ENCODE measurements around the gene PCED1B. TPM values are rescaled to one million over a fixed set of nuclear protein-coding genes. Genes with fewer than 3 reads are reported as not detected.

The PCED1B gene
- total RNA-seq, 1 experiment from 2014 or later = 0.86 TPM

GRCh38 chr12:47244835-47245234, 165.4 kb downstream of the PCED1B start:
- no peak for ATAC-seq
- TF ChIP-seq POLR2A (IDR thresholded peaks at IDR 0.05; ENCODE audit: borderline replicate concordance, extremely low read depth, insufficient read depth, insufficient read length) (no peak), ZNF274 (IDR thresholded peaks at IDR 0.05; ENCODE audit: low read depth, low read length) (no peak), YY1 (IDR thresholded peaks at IDR 0.05; ENCODE audit: extremely low read depth, insufficient replicate concordance, low read depth, low read length) (no peak), TCF7L2 (IDR thresholded peaks at IDR 0.05; ENCODE audit: borderline replicate concordance, extremely low read depth, insufficient read depth, insufficient read length) (no peak)
- ChIA-PET POLR2A (no interaction called here), CTCF (no interaction called here), RAD21 (ENCODE audit: low non-redundant PET in 1 of 2, low total read pairs in 2 of 2, uncharacterized antibody in 2 of 2, unreplicated experiment in 2 of 2) (no interaction called here)
- H4K20me1 ChIP-seq (ENCODE audit: insufficient read depth) = no peaks in the 10 kb centered on the region
- H3K4me1 ChIP-seq (ENCODE audit: control insufficient read depth in 1 of 2, insufficient read depth in 2 of 2, low read length in 2 of 2) = peaks cover 0 to 10% of the 10 kb centered on the region in 2 experiments; a peak in 2 of 4 replicates
- BruUV-seq (replicated peaks) = no TSS peak
- no peaks in the 10 kb centered on the region for H3K9me2 ChIP-seq (ENCODE audit: insufficient read depth)
- no peak overlapping the region for H3K4me2 ChIP-seq (ENCODE audit: low read length)
- H3K9me3 ChIP-seq (ENCODE audit: control insufficient read depth in 1 of 2, insufficient read depth in 1 of 2, low read depth in 1 of 2, low read length in 2 of 2) = no peaks in the 10 kb centered on the region
- no peak overlapping the region for H3K27ac ChIP-seq (ENCODE audit: low read depth, low read length)
- no peaks in the 10 kb centered on the region for H3K27me3 ChIP-seq (ENCODE audit: insufficient read depth, low read length)
- H3K9ac ChIP-seq (ENCODE audit: low read length) = no peak overlapping the region
- no peak overlapping the region for H3K4me3 ChIP-seq (replicated peaks in 1 of 2; ENCODE audit: low read depth in 1 of 2, low read length in 2 of 2)
- no peak for DNase-seq (ENCODE audit: low read depth, low spot score)
- intact Hi-C loops (cut with micrococcal nuclease) = no loop called here
- no peak overlapping the region for H2AFZ ChIP-seq (ENCODE audit: low read depth, low read length, poor library complexity, severe bottlenecking)
- H3K36me3 ChIP-seq (ENCODE audit: control insufficient read depth in 1 of 2, insufficient read depth in 2 of 2, low read length in 2 of 2) = no peaks in the 10 kb centered on the region
- no peaks in the 10 kb centered on the region for H3K79me2 ChIP-seq (ENCODE audit: insufficient read depth, low read length)

- H2AFZ ChIP-seq (ENCODE audit: low read depth, low read length, poor library complexity, severe bottlenecking) = no peak overlapping the region
- no peaks in the 10 kb centered on the region for H3K9me2 ChIP-seq (ENCODE audit: insufficient read depth)
- H3K4me2 ChIP-seq (ENCODE audit: low read length) = no peak overlapping the region
- no peaks in the 10 kb centered on the region for H3K79me2 ChIP-seq (ENCODE audit: insufficient read depth, low read length)
- intact Hi-C loops (cut with micrococcal nuclease) = no loop called here
- no peak overlapping the region for H3K4me3 ChIP-seq (replicated peaks in 1 of 2; ENCODE audit: low read depth in 1 of 2, low read length in 2 of 2)
- ATAC-seq (no peak), DNase-seq (ENCODE audit: low read depth, low spot score) (no peak)
- ChIA-PET CTCF (no interaction called here), POLR2A (no interaction called here), RAD21 (ENCODE audit: low non-redundant PET in 1 of 2, low total read pairs in 2 of 2, uncharacterized antibody in 2 of 2, unreplicated experiment in 2 of 2) (no interaction called here)
- BruUV-seq (replicated peaks) = no TSS peak
- no peak overlapping the region for H3K27ac ChIP-seq (ENCODE audit: low read depth, low read length)
- no peaks in the 10 kb centered on the region for H3K36me3 ChIP-seq (ENCODE audit: control insufficient read depth in 1 of 2, insufficient read depth in 2 of 2, low read length in 2 of 2)
- H3K9ac ChIP-seq (ENCODE audit: low read length) = no peak overlapping the region
- no peaks in the 10 kb centered on the region for H3K27me3 ChIP-seq (ENCODE audit: insufficient read depth, low read length)
- H3K9me3 ChIP-seq (ENCODE audit: control insufficient read depth in 1 of 2, insufficient read depth in 1 of 2, low read depth in 1 of 2, low read length in 2 of 2) = no peaks in the 10 kb centered on the region
- H4K20me1 ChIP-seq (ENCODE audit: insufficient read depth) = no peaks in the 10 kb centered on the region
- peaks cover 3 to 13% of the 10 kb centered on the region in 2 experiments; a peak in 2 of 4 replicates for H3K4me1 ChIP-seq (ENCODE audit: control insufficient read depth in 1 of 2, insufficient read depth in 2 of 2, low read length in 2 of 2)
- no peak for TF ChIP-seq FOSL1 (IDR thresholded peaks at IDR 0.05; ENCODE audit: low read depth)
- TF ChIP-seq EGR1 (IDR thresholded peaks at IDR 0.05; ENCODE audit: low read depth) = no peak
- no peak for TF ChIP-seq ZNF274 (IDR thresholded peaks at IDR 0.05; ENCODE audit: low read depth, low read length)
Measured at GRCh38 chr12:47245623-47246022, 166.2 kb downstream of the PCED1B start.

Measured in HCT116 (cell line).